Esophagus squamous epithelium (tissue), 4 donors: ENCODE results near the gene AHCTF1.

ENCODE experiments used
- POLR2A ChIP-seq, 4 donors: fragments of 450-650 bp; IDR thresholded peaks; one replicate each; pipeline ENCODE4 v1.6.1; 2017; ENCODE audit warnings: antibody characterized with exemption in 4 of 4, mild to moderate bottlenecking in 4 of 4, moderate library complexity in 3 of 4
- TF ChIP-seq, protein P1 (sequence below), 6 experiments: fragments of 450-650 bp in 4 of 6; fragments of 200-600 bp in 2 of 6; sonication (generic) in 2 of 6; IDR thresholded peaks; one replicate each; pipeline ENCODE4 v1.5.1; 2016 to 2019; ENCODE audit warnings: antibody characterized with exemption in 6 of 6, mild to moderate bottlenecking in 4 of 6, moderate library complexity in 4 of 6

DNA sequence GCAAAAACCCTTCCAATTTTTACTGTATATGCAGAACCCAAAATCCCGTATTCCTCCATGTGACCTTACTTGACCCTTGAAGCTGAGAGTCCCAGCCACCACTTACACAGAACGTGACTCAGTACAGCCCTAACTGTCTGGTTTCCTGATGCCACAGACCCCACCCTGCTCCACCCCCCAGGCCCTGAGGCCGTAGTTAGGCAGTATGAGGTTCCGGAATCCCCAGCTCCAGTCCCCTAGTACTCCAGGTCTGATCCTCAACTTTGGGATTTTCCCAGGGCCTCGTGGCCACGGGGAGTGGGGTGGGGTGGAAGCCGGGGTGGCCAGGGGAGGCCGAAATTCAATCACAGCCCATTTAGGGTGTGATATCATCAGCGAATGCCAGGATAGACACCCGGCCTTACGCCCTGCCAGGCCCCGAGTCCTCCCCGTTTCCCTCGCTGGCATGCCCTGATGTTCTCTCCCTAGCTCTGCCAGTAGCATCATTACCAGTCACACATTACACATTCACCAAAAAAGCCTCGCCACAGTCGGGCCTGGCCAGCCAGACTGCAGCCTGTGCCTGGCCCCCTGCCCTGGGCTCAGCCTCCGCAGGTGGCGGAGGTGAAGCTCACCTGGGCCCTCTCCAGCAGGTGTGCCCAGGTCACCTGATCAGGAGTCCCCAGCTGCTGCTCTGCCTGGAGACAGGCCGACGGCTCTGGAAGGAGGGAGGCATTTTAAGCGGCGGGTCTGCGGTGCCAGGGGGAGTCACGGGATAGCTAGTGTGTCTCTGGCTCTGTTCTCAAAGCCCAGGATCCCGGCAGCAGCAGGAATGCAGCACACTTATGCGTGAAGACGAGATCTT, 136.7 kb downstream of the AHCTF1 start:
- no peak for TF ChIP-seq POLR2A (IDR thresholded peaks at IDR 0.05)
- TF ChIP-seq, protein P1, sequence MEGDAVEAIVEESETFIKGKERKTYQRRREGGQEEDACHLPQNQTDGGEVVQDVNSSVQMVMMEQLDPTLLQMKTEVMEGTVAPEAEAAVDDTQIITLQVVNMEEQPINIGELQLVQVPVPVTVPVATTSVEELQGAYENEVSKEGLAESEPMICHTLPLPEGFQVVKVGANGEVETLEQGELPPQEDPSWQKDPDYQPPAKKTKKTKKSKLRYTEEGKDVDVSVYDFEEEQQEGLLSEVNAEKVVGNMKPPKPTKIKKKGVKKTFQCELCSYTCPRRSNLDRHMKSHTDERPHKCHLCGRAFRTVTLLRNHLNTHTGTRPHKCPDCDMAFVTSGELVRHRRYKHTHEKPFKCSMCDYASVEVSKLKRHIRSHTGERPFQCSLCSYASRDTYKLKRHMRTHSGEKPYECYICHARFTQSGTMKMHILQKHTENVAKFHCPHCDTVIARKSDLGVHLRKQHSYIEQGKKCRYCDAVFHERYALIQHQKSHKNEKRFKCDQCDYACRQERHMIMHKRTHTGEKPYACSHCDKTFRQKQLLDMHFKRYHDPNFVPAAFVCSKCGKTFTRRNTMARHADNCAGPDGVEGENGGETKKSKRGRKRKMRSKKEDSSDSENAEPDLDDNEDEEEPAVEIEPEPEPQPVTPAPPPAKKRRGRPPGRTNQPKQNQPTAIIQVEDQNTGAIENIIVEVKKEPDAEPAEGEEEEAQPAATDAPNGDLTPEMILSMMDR (IDR thresholded peaks at IDR 0.05) = no peak
